Measurements from ENCODE around the gene SLC12A7.

DNA sequence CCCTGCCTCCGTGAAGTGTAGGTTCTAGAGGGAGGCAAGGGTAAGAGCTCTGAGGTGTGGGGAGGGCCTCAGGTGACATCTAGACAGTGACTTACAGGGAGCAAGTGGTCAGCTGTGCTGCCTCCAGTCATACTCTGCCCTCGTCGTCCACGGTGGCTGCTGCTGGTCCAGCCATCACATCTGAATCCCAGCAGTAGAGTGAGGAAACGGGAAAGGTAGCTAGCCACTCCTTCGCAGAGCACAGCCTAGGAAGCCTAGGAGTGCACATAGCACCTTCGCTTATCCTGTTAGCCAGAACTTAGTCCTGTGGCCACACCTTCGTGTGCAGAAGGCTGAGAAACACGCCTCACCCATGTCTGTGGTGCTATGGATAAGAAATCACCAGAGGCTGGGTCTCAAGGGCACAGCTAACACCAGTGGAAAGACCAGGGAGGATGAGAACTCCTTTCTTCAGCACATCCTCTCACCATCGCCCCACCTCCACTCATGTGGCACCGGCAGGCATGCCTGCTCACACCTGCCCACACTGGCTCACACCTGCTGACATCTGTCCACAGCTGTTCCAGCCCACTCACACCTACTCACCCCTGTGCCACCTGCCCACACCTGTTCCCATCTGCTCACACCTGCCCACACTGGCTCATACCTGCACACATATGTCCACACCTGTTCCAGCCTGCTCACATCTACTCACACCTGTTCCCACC is 45.0 kb upstream of the SLC12A7 start:
- TF ChIP-seq, protein P1, sequence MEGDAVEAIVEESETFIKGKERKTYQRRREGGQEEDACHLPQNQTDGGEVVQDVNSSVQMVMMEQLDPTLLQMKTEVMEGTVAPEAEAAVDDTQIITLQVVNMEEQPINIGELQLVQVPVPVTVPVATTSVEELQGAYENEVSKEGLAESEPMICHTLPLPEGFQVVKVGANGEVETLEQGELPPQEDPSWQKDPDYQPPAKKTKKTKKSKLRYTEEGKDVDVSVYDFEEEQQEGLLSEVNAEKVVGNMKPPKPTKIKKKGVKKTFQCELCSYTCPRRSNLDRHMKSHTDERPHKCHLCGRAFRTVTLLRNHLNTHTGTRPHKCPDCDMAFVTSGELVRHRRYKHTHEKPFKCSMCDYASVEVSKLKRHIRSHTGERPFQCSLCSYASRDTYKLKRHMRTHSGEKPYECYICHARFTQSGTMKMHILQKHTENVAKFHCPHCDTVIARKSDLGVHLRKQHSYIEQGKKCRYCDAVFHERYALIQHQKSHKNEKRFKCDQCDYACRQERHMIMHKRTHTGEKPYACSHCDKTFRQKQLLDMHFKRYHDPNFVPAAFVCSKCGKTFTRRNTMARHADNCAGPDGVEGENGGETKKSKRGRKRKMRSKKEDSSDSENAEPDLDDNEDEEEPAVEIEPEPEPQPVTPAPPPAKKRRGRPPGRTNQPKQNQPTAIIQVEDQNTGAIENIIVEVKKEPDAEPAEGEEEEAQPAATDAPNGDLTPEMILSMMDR (IDR thresholded peaks at IDR 0.05) = no peak
- no peak for TF ChIP-seq POLR2A (IDR thresholded peaks at IDR 0.05)

All from heart left ventricle (tissue), 13 donors.